RWPE2 (cell line): Measurements from ENCODE around the gene POLH.

Source experiments
- ATAC-seq: fragments of 200-7000 bp; cut with Tn5 transposase; 3 replicates; pipeline ENCODE4 v1.9.1; 2021; ENCODE audit warnings: low read depth
- DNase-seq: peaks from one replicate; pipeline ENCODE4 v3.0.0-alpha.2; 2020; ENCODE audit warnings: low spot score
- H3K27ac ChIP-seq: fragments of 450-650 bp; 2 replicates; pipeline ENCODE4 v1.5.1; 2017; ENCODE audit warnings: mild to moderate bottlenecking; ENCODE audit not compliant: poor library complexity, severe bottlenecking
- H3K27me3 ChIP-seq: fragments of 250-450 bp; sonication (Bioruptor Pico); 2 replicates; pipeline ENCODE4 v1.5.1; 2021; ENCODE audit warnings: mild to moderate bottlenecking, moderate library complexity; ENCODE audit not compliant: insufficient read depth, poor library complexity, severe bottlenecking
- H3K36me3 ChIP-seq: fragments of 250-450 bp; sonication (Bioruptor Pico); 2 replicates; pipeline ENCODE4 v1.5.1; 2020; ENCODE audit warnings: low read depth, mild to moderate bottlenecking, moderate library complexity
- H3K4me1 ChIP-seq: fragments of 250-450 bp; sonication (Bioruptor Pico); 2 replicates; pipeline ENCODE4 v1.5.1; 2021; ENCODE audit warnings: mild to moderate bottlenecking, moderate library complexity; ENCODE audit not compliant: insufficient read depth, poor library complexity, severe bottlenecking
- H3K4me3 ChIP-seq: fragments of 250-450 bp; sonication (Bioruptor Pico); 2 replicates; pipeline ENCODE4 v1.5.1; 2021; ENCODE audit warnings: mild to moderate bottlenecking, moderate library complexity; ENCODE audit not compliant: severe bottlenecking
- H3K9me3 ChIP-seq: fragments of 250-450 bp; sonication (Bioruptor Pico); 2 replicates; pipeline ENCODE4 v1.5.1; 2021; ENCODE audit warnings: mild to moderate bottlenecking, moderate library complexity; ENCODE audit not compliant: severe bottlenecking
- TF ChIP-seq, protein P1 (sequence below): fragments of 450-650 bp; IDR thresholded peaks from one replicate; pipeline ENCODE4 v1.5.1; 2017; ENCODE audit warnings: mild to moderate bottlenecking, moderate library complexity; ENCODE audit not compliant: poor library complexity, severe bottlenecking

The POLH gene

GRCh38 chr6:43609402-43609801 lies 33.4 kb downstream of the POLH start:
- no peak for DNase-seq
- Histone ChIP-seq H3K27me3 (no peaks in the 10 kb centered on the region), H3K27ac (no peak overlapping the region), H3K9me3 (no peaks in the 10 kb centered on the region), H3K36me3 (peaks cover 98% of the 10 kb centered on the region), H3K4me3 (no peak overlapping the region), H3K4me1 (no peaks in the 10 kb centered on the region)
- no peak for ATAC-seq
- TF ChIP-seq, protein P1, sequence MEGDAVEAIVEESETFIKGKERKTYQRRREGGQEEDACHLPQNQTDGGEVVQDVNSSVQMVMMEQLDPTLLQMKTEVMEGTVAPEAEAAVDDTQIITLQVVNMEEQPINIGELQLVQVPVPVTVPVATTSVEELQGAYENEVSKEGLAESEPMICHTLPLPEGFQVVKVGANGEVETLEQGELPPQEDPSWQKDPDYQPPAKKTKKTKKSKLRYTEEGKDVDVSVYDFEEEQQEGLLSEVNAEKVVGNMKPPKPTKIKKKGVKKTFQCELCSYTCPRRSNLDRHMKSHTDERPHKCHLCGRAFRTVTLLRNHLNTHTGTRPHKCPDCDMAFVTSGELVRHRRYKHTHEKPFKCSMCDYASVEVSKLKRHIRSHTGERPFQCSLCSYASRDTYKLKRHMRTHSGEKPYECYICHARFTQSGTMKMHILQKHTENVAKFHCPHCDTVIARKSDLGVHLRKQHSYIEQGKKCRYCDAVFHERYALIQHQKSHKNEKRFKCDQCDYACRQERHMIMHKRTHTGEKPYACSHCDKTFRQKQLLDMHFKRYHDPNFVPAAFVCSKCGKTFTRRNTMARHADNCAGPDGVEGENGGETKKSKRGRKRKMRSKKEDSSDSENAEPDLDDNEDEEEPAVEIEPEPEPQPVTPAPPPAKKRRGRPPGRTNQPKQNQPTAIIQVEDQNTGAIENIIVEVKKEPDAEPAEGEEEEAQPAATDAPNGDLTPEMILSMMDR: no peak

DNA sequence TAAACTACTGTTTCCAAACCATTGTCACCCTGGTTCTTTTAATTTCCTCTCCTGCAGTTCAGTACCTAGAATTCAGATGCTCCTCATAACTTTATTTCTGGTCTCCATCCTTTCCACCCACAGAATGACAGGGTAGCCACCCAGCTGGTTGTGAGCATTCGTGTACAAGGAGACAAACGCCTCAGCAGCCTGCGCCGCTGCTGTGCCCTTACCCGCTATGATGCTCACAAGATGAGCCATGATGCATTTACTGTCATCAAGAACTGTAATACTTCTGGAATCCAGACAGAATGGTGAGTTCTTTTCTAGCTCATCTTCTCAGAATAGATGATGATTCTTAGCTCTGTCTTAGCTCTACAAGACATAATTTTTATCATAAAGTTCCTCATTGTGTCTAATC lies 34.4 kb downstream of the POLH start:
- H3K27ac ChIP-seq: no peak overlapping the region
- no peak for ATAC-seq
- H3K9me3 ChIP-seq: no peaks in the 10 kb centered on the region
- TF ChIP-seq, protein P1: no peak
- DNase-seq: no peak
- H3K27me3 ChIP-seq: no peaks in the 10 kb centered on the region
- H3K36me3 ChIP-seq: peaks cover 95% of the 10 kb centered on the region
- H3K4me1 ChIP-seq: no peaks in the 10 kb centered on the region
- no peak overlapping the region for H3K4me3 ChIP-seq

DNA sequence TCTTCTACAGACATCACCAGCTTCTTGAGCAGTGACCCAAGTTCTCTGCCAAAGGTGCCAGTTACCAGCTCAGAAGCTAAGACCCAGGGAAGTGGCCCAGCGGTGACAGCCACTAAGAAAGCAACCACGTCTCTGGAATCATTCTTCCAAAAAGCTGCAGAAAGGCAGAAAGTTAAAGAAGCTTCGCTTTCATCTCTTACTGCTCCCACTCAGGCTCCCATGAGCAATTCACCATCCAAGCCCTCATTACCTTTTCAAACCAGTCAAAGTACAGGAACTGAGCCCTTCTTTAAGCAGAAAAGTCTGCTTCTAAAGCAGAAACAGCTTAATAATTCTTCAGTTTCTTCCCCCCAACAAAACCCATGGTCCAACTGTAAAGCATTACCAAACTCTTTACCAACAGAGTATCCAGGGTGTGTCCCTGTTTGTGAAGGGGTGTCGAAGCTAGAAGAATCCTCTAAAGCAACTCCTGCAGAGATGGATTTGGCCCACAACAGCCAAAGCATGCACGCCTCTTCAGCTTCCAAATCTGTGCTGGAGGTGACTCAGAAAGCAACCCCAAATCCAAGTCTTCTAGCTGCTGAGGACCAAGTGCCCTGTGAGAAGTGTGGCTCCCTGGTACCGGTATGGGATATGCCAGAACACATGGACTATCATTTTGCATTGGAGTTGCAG lies 37.9 kb downstream of the POLH start:
- Histone ChIP-seq H3K27ac (no peak overlapping the region), H3K36me3 (peaks cover 68% of the 10 kb centered on the region)
- TF ChIP-seq, protein P1: no peak

DNA sequence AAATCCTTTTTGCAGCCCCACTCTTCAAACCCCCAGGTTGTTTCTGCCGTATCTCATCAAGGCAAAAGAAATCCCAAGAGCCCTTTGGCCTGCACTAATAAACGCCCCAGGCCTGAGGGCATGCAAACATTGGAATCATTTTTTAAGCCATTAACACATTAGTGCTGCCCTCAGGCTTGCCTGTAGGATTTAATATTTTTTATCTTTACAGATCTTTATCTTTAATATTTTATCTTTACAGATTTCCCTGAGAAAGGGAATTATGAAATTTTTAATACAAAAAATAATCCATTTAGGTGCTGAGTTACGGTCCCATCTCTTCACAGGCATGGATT lies 38.4 kb downstream of the POLH start:
- Histone ChIP-seq H3K27ac (no peak overlapping the region), H3K27me3 (no peaks in the 10 kb centered on the region), H3K9me3 (no peaks in the 10 kb centered on the region), H3K4me1 (no peaks in the 10 kb centered on the region), H3K4me3 (no peak overlapping the region), H3K36me3 (peaks cover 65% of the 10 kb centered on the region)
- TF ChIP-seq, protein P1: no peak
- DNase-seq (no peak), ATAC-seq (no peak)

More for the DNA sequence above, 37.9 kb downstream of the POLH start:
- H3K4me3 ChIP-seq: no peak overlapping the region
- H3K9me3 ChIP-seq: no peaks in the 10 kb centered on the region
- no peaks in the 10 kb centered on the region for H3K27me3 ChIP-seq
- ATAC-seq (no peak), DNase-seq (no peak)
- no peaks in the 10 kb centered on the region for H3K4me1 ChIP-seq

GRCh38 chr6:43616725-43617472 lies 40.9 kb downstream of the POLH start:
- H3K36me3 ChIP-seq: peaks cover 66% of the 10 kb centered on the region
- H3K27me3 ChIP-seq: no peaks in the 10 kb centered on the region
- TF ChIP-seq, protein P1: no peak
- no peak overlapping the region for H3K27ac ChIP-seq
- no peak overlapping the region for H3K4me3 ChIP-seq
- H3K4me1 ChIP-seq: no peaks in the 10 kb centered on the region
- ATAC-seq: no peak; the same call in 2 of the 3 replicates
- no peaks in the 10 kb centered on the region for H3K9me3 ChIP-seq
- no peak for DNase-seq
